Tibial artery (tissue), 4 donors: Measurements from ENCODE around the gene STX1A.
A peak's percentile ranks its signal among the peaks of the same experiment; 100 is the strongest.
"Not testable (repeated sequence)": the region's sequence is repeated elsewhere in the genome, so short reads cannot be mapped to it uniquely, and the experiment has no call there.

Experiments used
- DNase-seq, 2 donors: peaks; one replicate each; pipeline ENCODE4 v3.0.0-alpha.2; 2019
- H3K27ac ChIP-seq, 2 donors: fragments of 200-600 bp; sonication (generic) in 1 of 2; 1 replicate in 1 of 2; 2 replicates in 1 of 2; pipeline ENCODE4 v1.5.1; 2018 to 2019; ENCODE audit warnings: mild to moderate bottlenecking in 1 of 2
- H3K27me3 ChIP-seq, 2 donors: fragments of 200-600 bp; sonication (generic) in 1 of 2; one replicate each; pipeline versions ENCODE4 v1.5.1 to v1.6.0; 2016 to 2019
- H3K36me3 ChIP-seq, 3 donors: fragments of 200-600 bp; sonication (generic) in 2 of 3; one replicate each; pipeline ENCODE4 v1.5.1; 2016 to 2019; ENCODE audit warnings: mild to moderate bottlenecking in 2 of 3
- H3K4me1 ChIP-seq, 4 donors: fragments of 200-600 bp; sonication (generic) in 2 of 4; 1 replicate in 3 of 4; 2 replicates in 1 of 4; pipeline ENCODE4 v1.5.1; 2016 to 2019
- H3K4me3 ChIP-seq, 2 donors: fragments of 200-600 bp; sonication (generic) in 1 of 2; 1 replicate in 1 of 2; 2 replicates in 1 of 2; pipeline ENCODE4 v1.5.1; 2018 to 2019; ENCODE audit warnings: mild to moderate bottlenecking in 2 of 2
- H3K9me3 ChIP-seq, 3 donors: fragments of 200-600 bp; sonication (generic) in 1 of 3; one replicate each; pipeline ENCODE4 v1.5.1; 2016 to 2019
- CTCF ChIP-seq, 2 experiments: fragments of 200-600 bp in 1 of 2; fragments of 450-650 bp in 1 of 2; IDR thresholded peaks; one replicate each; pipeline ENCODE4 v1.5.1; 2017 to 2019; ENCODE audit warnings: antibody characterized with exemption in 2 of 2, mild to moderate bottlenecking in 1 of 2, moderate library complexity in 1 of 2
- intact Hi-C: fragments of 100-400 bp; cut with DNase I; formaldehyde crosslinking; loops from one replicate; pipeline ENCODE4 v1.15.0; 2023; ENCODE audit warnings: low total_unique reads

The STX1A gene

GRCh38 chr7:73668886-73669230 lies 50.6 kb downstream of the STX1A start:
- H3K27me3 ChIP-seq, result peaks cover 0 to 11% of the 10 kb centered on the region in 2 donors

GRCh38 chr7:73668103-73668885 lies 51.2 kb downstream of the STX1A start:
- Histone ChIP-seq H3K27me3 (peaks cover 0 to 16% of the 10 kb centered on the region in 2 donors), H3K4me3 (peak overlapping the region; percentile 53 to 54), H3K4me1 (peaks cover 0 to 19% (median 13%) of the 10 kb centered on the region in 4 donors), H3K36me3 (no peaks in the 10 kb centered on the region), H3K9me3 (peaks cover 0 to under 1% (median 0%) of the 10 kb centered on the region in 3 donors), H3K27ac (no peak overlapping the region)
- intact Hi-C loops, result loop anchor here (5.0 kb wide), 2 partner anchors 56 to 69 kb away; partner anchors contain the start of gene ABHD11
- no peak for TF ChIP-seq CTCF (IDR thresholded peaks at IDR 0.05)
- DNase-seq, result no peak

More at GRCh38 chr7:73668886-73669230, 50.6 kb downstream of the STX1A start:
- TF ChIP-seq CTCF (IDR thresholded peaks at IDR 0.05), result no peak
- peaks cover 0 to 19% (median 13%) of the 10 kb centered on the region in 4 donors for H3K4me1 ChIP-seq
- intact Hi-C loops, result loop anchor here (5.0 kb wide), 2 partner anchors 57 to 68 kb away; partner anchors contain the start of gene ABHD11
- H3K9me3 ChIP-seq, result no peaks in the 10 kb centered on the region
- H3K27ac ChIP-seq, result no peak overlapping the region
- H3K4me3 ChIP-seq, result peak overlapping the region in 1 of 2 donors; percentile 54
- no peak for DNase-seq
- H3K36me3 ChIP-seq, result no peaks in the 10 kb centered on the region

- Histone ChIP-seq H3K36me3 (no peaks in the 10 kb centered on the region), H3K27ac (no peak within 1 kb of the TSS), H3K4me1 (peaks cover 0 to 19% (median 13%) of the 10 kb centered on the region in 4 donors), H3K9me3 (peaks cover 0 to 7% (median 0%) of the 10 kb centered on the region in 3 donors), H3K4me3 (peak within 1 kb of the TSS; percentile 53 to 54), H3K27me3 (peaks cover 0 to 22% of the 10 kb centered on the region in 2 donors)
- TF ChIP-seq CTCF (IDR thresholded peaks at IDR 0.05), result peak; percentile 65 to 97
- intact Hi-C loops, result loop anchor here (5.0 kb wide), 2 partner anchors 55 to 70 kb away; partner anchors contain the start of gene ABHD11
- peak; percentile 82 to 90 for DNase-seq
Measured at GRCh38 chr7:73667344-73668102, 51.9 kb downstream of the STX1A start, which contains the start of gene VPS37D. Gene VPS37D (plus strand): TSS chr7:73667831. CDS start chr7:73667959, 128 bp downstream.

GRCh38 chr7:73663033-73663432 lies 56.4 kb downstream of the STX1A start:
- Histone ChIP-seq H3K27ac (no peak overlapping the region), H3K9me3 (peaks cover 0 to 7% (median 0%) of the 10 kb centered on the region in 3 donors), H3K4me3 (no peak overlapping the region), H3K4me1 (peaks cover 0 to 10% (median 6%) of the 10 kb centered on the region in 4 donors), H3K36me3 (no peaks in the 10 kb centered on the region), H3K27me3 (peaks cover 0 to 17% of the 10 kb centered on the region in 2 donors)
- DNase-seq, result no peak
- intact Hi-C loops, result no loop called here
- TF ChIP-seq CTCF (IDR thresholded peaks at IDR 0.05), result no peak

GRCh38 chr7:73660594-73660993 lies 58.9 kb downstream of the STX1A start:
- H3K36me3 ChIP-seq, H3K4me1 ChIP-seq, intact Hi-C loops, H3K4me3 ChIP-seq, DNase-seq, H3K27ac ChIP-seq, H3K9me3 ChIP-seq: not testable (repeated sequence)
- peaks cover 0 to 11% of the 10 kb centered on the region in 2 donors for H3K27me3 ChIP-seq
